ENCODE data around the gene TCF7L2. TPM values are rescaled to one million over a fixed set of nuclear protein-coding genes. Genes with fewer than 3 reads are reported as not detected.
A peak's percentile ranks its signal among the peaks of the same experiment; 100 is the strongest.
"Not testable (repeated sequence)": the region's sequence is repeated elsewhere in the genome, so short reads cannot be mapped to it uniquely, and the experiment has no call there.

The TCF7L2 gene
- total and polyA plus RNA-seq, 9 donors, result 21.1 to 41.7 (median 34.5) TPM

DNA sequence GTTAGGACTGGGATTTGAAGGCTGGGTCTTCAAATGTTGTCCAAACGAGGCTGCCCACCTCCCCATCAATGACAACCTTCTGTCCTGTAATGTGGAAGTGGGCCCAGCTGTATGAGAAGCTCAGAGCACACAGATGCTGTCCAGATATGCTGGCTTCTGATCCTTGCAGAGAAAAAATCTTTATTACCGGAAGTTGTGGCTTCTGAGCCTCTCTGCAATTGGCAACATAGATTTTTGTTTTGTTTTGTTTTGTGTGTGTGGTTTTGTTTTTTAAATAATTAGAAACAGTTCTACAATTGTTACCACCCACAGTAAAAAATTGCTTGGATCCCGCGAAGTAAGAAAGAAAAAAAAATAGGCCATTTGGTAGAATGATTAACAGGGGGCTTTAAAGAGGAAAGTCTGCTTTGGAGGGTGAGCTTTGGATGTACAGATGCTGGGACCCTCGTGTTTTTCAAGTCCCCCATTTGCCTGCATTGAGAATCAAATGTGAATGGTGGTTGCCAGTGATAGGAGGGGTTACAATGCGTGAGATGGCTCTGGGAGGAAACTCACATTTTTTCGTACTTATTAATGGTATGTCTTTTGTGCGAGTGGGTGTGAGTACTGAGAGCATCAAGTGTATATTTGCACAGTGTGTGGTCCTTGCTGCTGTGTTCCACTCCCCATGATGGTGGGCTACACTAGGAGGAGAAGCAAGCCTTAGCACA is 153.2 kb downstream of the TCF7L2 start:
- Histone ChIP-seq H3K4me1 (ENCODE audit: insufficient read depth) (peaks cover 15% of the 10 kb centered on the region), H3K9me3 (no peaks in the 10 kb centered on the region), H3K27me3 (no peaks in the 10 kb centered on the region), H3K4me3 (no peak overlapping the region), H3K27ac (no peak overlapping the region), H3K36me3 (no peaks in the 10 kb centered on the region)
- 24 to 44% (median 34%) methylated on average over 8 of the region's 8 CpGs for WGBS, 3 donors
- intact Hi-C loops (cut with DNase I), result loop anchor here in 2 of 4 donors (10.0 kb wide), 1 partner anchor 148 kb away; the partner anchor contains the start of gene TCF7L2 (in 2 of the 2)
- TF ChIP-seq, protein P1, sequence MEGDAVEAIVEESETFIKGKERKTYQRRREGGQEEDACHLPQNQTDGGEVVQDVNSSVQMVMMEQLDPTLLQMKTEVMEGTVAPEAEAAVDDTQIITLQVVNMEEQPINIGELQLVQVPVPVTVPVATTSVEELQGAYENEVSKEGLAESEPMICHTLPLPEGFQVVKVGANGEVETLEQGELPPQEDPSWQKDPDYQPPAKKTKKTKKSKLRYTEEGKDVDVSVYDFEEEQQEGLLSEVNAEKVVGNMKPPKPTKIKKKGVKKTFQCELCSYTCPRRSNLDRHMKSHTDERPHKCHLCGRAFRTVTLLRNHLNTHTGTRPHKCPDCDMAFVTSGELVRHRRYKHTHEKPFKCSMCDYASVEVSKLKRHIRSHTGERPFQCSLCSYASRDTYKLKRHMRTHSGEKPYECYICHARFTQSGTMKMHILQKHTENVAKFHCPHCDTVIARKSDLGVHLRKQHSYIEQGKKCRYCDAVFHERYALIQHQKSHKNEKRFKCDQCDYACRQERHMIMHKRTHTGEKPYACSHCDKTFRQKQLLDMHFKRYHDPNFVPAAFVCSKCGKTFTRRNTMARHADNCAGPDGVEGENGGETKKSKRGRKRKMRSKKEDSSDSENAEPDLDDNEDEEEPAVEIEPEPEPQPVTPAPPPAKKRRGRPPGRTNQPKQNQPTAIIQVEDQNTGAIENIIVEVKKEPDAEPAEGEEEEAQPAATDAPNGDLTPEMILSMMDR (IDR thresholded peaks at IDR 0.05), result no peak
- DNase-seq, result no peak

DNA sequence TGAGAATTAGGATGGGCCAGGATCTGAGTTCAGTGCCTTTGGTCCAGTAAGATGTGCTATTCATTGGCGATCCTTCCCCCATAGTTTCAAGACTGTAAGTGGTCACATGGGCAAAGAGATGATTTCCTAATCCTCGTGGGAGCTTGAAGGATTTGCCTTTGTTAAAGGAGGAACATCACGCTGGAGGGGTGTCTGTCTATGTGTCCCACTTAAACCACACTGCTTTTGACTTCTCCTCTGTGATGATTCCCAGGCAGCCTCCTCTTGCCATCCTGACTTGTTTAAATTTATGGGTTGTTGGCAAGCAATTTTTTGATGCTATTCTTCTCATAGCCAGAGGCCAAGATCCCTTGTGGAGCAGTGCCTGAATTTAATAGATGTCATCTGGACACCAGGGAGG is 154.0 kb downstream of the TCF7L2 start:
- H3K36me3 ChIP-seq, result no peaks in the 10 kb centered on the region
- peaks cover 15% of the 10 kb centered on the region for H3K4me1 ChIP-seq (ENCODE audit: insufficient read depth)
- no peaks in the 10 kb centered on the region for H3K27me3 ChIP-seq
- H3K9me3 ChIP-seq, result no peaks in the 10 kb centered on the region
- 50 to 53% (median 50%) methylated on average over 3 of the region's 3 CpGs for WGBS, 3 donors
- no peak overlapping the region for H3K4me3 ChIP-seq
- H3K27ac ChIP-seq, result no peak overlapping the region
- TF ChIP-seq, protein P1 (IDR thresholded peaks at IDR 0.05), result no peak
- no peak for TF ChIP-seq EP300 (IDR thresholded peaks at IDR 0.05)
- no peak for TF ChIP-seq POLR2A (IDR thresholded peaks at IDR 0.05)
- peak in 1 of 5 donors; percentile 9 for DNase-seq
- intact Hi-C loops (cut with DNase I), result loop anchor here in 2 of 4 donors (10.0 kb wide), 1 partner anchor 149 kb away; the partner anchor contains the start of gene TCF7L2 (in 2 of the 2)

DNA sequence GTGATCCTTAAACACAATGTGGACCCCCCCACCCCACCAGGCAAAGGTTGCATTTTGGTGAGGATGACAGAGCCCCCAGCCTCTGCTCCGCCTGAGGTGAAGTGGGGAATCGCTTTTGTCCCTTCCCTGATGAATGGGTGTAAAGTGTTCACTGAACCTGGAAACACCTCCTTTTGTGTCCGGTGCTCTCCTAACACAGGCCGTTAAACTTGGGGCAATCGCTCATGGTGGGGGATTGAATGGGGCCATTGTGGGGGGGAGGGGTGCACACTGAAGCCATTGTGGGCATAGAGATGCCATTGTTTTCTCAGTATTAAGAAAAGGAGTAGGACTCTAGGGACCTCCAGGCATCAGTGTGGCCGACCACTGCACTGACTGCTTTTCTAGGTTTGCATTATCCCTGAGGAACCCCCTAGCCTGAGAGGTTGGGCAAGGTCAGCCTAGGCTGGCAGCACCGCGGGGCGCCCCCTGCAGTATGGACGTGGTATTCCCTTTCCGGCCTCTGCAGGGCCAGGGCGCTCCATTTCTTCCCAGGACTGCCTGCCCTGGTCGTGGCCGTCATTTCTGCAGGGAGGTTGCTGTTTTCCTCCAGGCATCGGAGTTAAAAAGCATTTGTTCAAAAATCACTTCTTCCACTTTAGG is 158.3 kb downstream of the TCF7L2 start:
- Histone ChIP-seq H3K4me1 (ENCODE audit: insufficient read depth) (peaks cover 19% of the 10 kb centered on the region), H3K4me3 (no peak overlapping the region), H3K27ac (no peak overlapping the region), H3K36me3 (no peaks in the 10 kb centered on the region), H3K9me3 (no peaks in the 10 kb centered on the region), H3K27me3 (no peaks in the 10 kb centered on the region)
- intact Hi-C loops (cut with DNase I), result loop anchor here in 2 of 4 donors (10.0 kb wide), 1 partner anchor 154 kb away; the partner anchor contains the start of gene TCF7L2 (in 2 of the 2)
- no peak for DNase-seq
- 76 to 78% (median 78%) methylated on average over 15 of the region's 15 CpGs for WGBS, 3 donors
- TF ChIP-seq EP300 (IDR thresholded peaks at IDR 0.05) (no peak), POLR2A (IDR thresholded peaks at IDR 0.05) (no peak)
- TF ChIP-seq, protein P1 (IDR thresholded peaks at IDR 0.05), result no peak

DNA sequence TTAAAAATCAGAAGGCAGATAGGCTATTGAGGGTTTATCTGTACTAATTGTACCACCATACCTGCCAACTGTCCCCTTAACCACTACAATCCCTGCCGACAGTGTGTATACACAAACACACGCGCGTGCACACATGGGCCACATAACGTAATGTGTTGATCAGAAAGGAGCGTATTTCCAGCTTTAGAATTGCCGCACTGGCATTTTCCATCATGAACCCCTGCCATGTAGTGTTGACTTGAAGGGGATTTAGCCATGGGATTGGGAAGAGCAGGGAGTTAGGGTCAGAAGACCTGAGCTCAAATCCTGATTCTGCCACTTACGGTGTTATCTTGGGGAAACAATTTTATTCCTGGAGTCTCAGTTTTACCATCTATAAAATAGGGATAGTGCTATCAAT is 158.9 kb downstream of the TCF7L2 start:
- no peak overlapping the region for H3K4me3 ChIP-seq
- no peaks in the 10 kb centered on the region for H3K27me3 ChIP-seq
- intact Hi-C loops (cut with DNase I), result loop anchor here in 2 of 4 donors (10.0 kb wide), 1 partner anchor 154 kb away; the partner anchor contains the start of gene TCF7L2 (in 2 of the 2)
- WGBS, 3 donors, result 94 to 97% (median 96%) methylated on average over 8 of the region's 8 CpGs
- H3K36me3 ChIP-seq, result no peaks in the 10 kb centered on the region
- H3K9me3 ChIP-seq, result no peaks in the 10 kb centered on the region
- peaks cover 14% of the 10 kb centered on the region for H3K4me1 ChIP-seq (ENCODE audit: insufficient read depth)
- TF ChIP-seq, protein P1 (IDR thresholded peaks at IDR 0.05), result no peak
- TF ChIP-seq POLR2A (IDR thresholded peaks at IDR 0.05) (no peak), EP300 (IDR thresholded peaks at IDR 0.05) (no peak)
- no peak for DNase-seq
- H3K27ac ChIP-seq, result no peak overlapping the region

DNA sequence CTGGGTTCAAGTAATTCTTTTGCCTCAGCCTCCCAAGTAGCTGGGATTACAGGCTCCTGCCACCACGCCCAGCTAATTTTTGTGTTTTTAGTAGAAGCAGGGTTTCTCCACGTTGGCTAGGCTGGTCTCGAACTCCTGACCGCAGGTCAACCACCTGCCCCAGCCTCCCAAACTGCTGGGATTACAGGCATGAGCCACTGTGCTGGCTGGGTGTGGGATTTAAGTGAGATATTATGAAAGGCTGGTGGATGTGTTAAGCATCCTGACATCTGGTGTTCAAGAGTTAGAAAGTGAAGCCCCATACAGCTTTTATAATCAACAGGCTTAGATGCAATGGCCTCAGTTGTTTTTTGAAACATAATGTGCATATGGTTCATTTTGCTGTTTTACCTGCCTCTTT is 159.4 kb downstream of the TCF7L2 start:
- not testable (repeated sequence) for H3K36me3 ChIP-seq, H3K27ac ChIP-seq, DNase-seq, H3K27me3 ChIP-seq, H3K9me3 ChIP-seq, H3K4me3 ChIP-seq
- peaks cover 10% of the 10 kb centered on the region for H3K4me1 ChIP-seq (ENCODE audit: insufficient read depth)
- WGBS, 3 donors, result 90 to 95% (median 92%) methylated on average over 4 of the region's 4 CpGs
- intact Hi-C loops (cut with DNase I), result loop anchor here in 2 of 4 donors (10.0 kb wide), 1 partner anchor 155 kb away; the partner anchor contains the start of gene TCF7L2 (in 2 of the 2)

Measured in ovary (tissue), 9 donors.